ENCODE data around the gene ZNF467. TPM values are rescaled to one million over a fixed set of nuclear protein-coding genes. Genes with fewer than 3 reads are reported as not detected.

ZNF467 gene
- 10 to 100 TPM; 18.1 to 38.9 (median 26.1) TPM for polyA plus RNA-seq (ENCODE audit: insufficient read length in 4 of 4)

GRCh38 chr7:149773446-149774236 lies at the start of gene ZNF467:
ZNF467 (minus strand) TSS chr7:149773588; CDS start chr7:149771032, 2,556 bp downstream.
- no peak for DNase-seq (ENCODE audit: low read depth in 4 of 4, low spot score in 3 of 4)

- no peak for DNase-seq (ENCODE audit: low read depth in 4 of 4, low spot score in 3 of 4)
These were observed 49.1 kb upstream of the ZNF467 start for GRCh38 chr7:149822353-149822943.

GRCh38 chr7:149821191-149822148 lies 48.1 kb upstream of the ZNF467 start:
- no peak for DNase-seq (ENCODE audit: low read depth in 4 of 4, low spot score in 3 of 4)

- DNase-seq (ENCODE audit: low read depth in 4 of 4, low spot score in 3 of 4) = no peak
These were observed 47.3 kb upstream of the ZNF467 start for GRCh38 chr7:149820622-149821190.

GRCh38 chr7:149819961-149820340 lies 46.6 kb upstream of the ZNF467 start:
- DNase-seq (ENCODE audit: low read depth in 4 of 4, low spot score in 3 of 4) = no peak

GRCh38 chr7:149819141-149819960 lies 46.0 kb upstream of the ZNF467 start:
- no peak for DNase-seq (ENCODE audit: low read depth in 4 of 4, low spot score in 3 of 4)

- DNase-seq (ENCODE audit: low read depth in 4 of 4, low spot score in 3 of 4) = no peak
These were observed 45.1 kb upstream of the ZNF467 start for GRCh38 chr7:149818536-149818840.

- no peak for DNase-seq (ENCODE audit: low read depth in 4 of 4, low spot score in 3 of 4)
These were observed 44.6 kb upstream of the ZNF467 start for GRCh38 chr7:149817836-149818535.

GRCh38 chr7:149817301-149817771 lies 43.9 kb upstream of the ZNF467 start:
- no peak for DNase-seq (ENCODE audit: low read depth in 4 of 4, low spot score in 3 of 4)

GRCh38 chr7:149816794-149817193 lies 43.4 kb upstream of the ZNF467 start:
- no peak for DNase-seq (ENCODE audit: low read depth in 4 of 4, low spot score in 3 of 4)

GRCh38 chr7:149816267-149816751 lies 42.9 kb upstream of the ZNF467 start:
- no peak for DNase-seq (ENCODE audit: low read depth in 4 of 4, low spot score in 3 of 4)

- DNase-seq (ENCODE audit: low read depth in 4 of 4, low spot score in 3 of 4) = no peak
These were observed 42.4 kb upstream of the ZNF467 start for GRCh38 chr7:149815661-149816266.

- DNase-seq (ENCODE audit: low read depth in 4 of 4, low spot score in 3 of 4) = no peak
These were observed 41.7 kb upstream of the ZNF467 start for GRCh38 chr7:149815121-149815520.

- DNase-seq (ENCODE audit: low read depth in 4 of 4, low spot score in 3 of 4) = no peak
These were observed 41.1 kb upstream of the ZNF467 start for GRCh38 chr7:149814494-149814893.

- no peak for DNase-seq (ENCODE audit: low read depth in 4 of 4, low spot score in 3 of 4)
These were observed 40.1 kb upstream of the ZNF467 start for GRCh38 chr7:149813254-149814035.

GRCh38 chr7:149811831-149812490 lies 38.6 kb upstream of the ZNF467 start:
- DNase-seq (ENCODE audit: low read depth in 4 of 4, low spot score in 3 of 4) = no peak

GRCh38 chr7:149811221-149811620 lies 37.8 kb upstream of the ZNF467 start:
- no peak for DNase-seq (ENCODE audit: low read depth in 4 of 4, low spot score in 3 of 4)

Measured in left renal pelvis (tissue), 4 donors.